Endothelial cell of umbilical vein (primary cell): ENCODE measurements around the gene SRGN. TPM values are rescaled to one million over a fixed set of nuclear protein-coding genes. Genes with fewer than 3 reads are reported as not detected.
"Not testable (repeated sequence)": the region's sequence is repeated elsewhere in the genome, so short reads cannot be mapped to it uniquely, and the experiment has no call there.

Experiments used
- Bru-seq: library from RNA; stranded (reverse); fragments of 400-500 nt; gene quantifications from one replicate; lab custom pipeline; 2021; lab: Mats Ljungman, UMichigan
- BruChase-seq, 2 experiments: library from RNA; stranded (reverse); fragments of 400-500 nt; gene quantifications; one replicate each; lab custom pipeline; 2021; lab: Mats Ljungman, UMichigan
- BruUV-seq: library from RNA; stranded (reverse); fragments of 400-500 nt; replicated peaks from 2 replicates; lab custom pipeline; 2021; lab: Mats Ljungman, UMichigan
- CTCF ChIA-PET: fragments of 300-600, 350-600 bp; sonication (Branson Sonifier 250); formaldehyde crosslinking; loops from one replicate; lab custom pipeline; 2021; ENCODE audit warnings: antibody characterized with exemption, inconsistent platforms; lab: Charles Lee
- POLR2A ChIA-PET: fragments of 300-600, 350-600 bp; sonication (Branson Sonifier 250); formaldehyde crosslinking; loops from one replicate; lab custom pipeline; 2021; ENCODE audit warnings: antibody characterized with exemption, inconsistent platforms; lab: Charles Lee
- DNase-seq: peaks from one replicate; pipeline ENCODE4 v3.0.0-alpha.2; 2011; ENCODE audit warnings: low read depth, low spot score
- FAIRE-seq: peaks from 2 replicates; lab custom pipeline; 2011; peaks lifted over from hg19 to GRCh38; lab: Jason Lieb, UNC
- H2AFZ ChIP-seq: 2 replicates; pipeline ENCODE4 v1.6.0; 2012; ENCODE audit warnings: low read depth, low read length, control low read depth, inconsistent platforms
- H3K27ac ChIP-seq: 2 replicates; pipeline ENCODE4 v1.5.1; 2011; ENCODE audit warnings: low read depth, mild to moderate bottlenecking, control low read depth, low read length, moderate library complexity; ENCODE audit not compliant: insufficient read depth
- H3K27me3 ChIP-seq, 2 experiments: 2 replicates each; pipeline versions ENCODE4 v1.6.0 to v1.6.1; 2011; ENCODE audit warnings: low read length in 2 of 2, mixed read lengths in 1 of 2; ENCODE audit not compliant: control insufficient read depth in 2 of 2, insufficient read depth in 2 of 2
- H3K36me3 ChIP-seq, 2 experiments: 2 replicates in 1 of 2; 3 replicates in 1 of 2; pipeline ENCODE4 v1.5.1; 2011; ENCODE audit warnings: low read length in 2 of 2, mild to moderate bottlenecking in 1 of 2, moderate library complexity in 1 of 2; ENCODE audit not compliant: control insufficient read depth in 2 of 2, insufficient read depth in 2 of 2; ENCODE audit errors: extremely low read depth in 1 of 2
- H3K4me1 ChIP-seq: 3 replicates; pipeline ENCODE4 v1.5.1; 2011; ENCODE audit warnings: mild to moderate bottlenecking, low read length; ENCODE audit not compliant: control insufficient read depth, insufficient read depth; ENCODE audit errors: extremely low read depth
- H3K4me2 ChIP-seq: 2 replicates; pipeline ENCODE4 v1.6.1; 2011; ENCODE audit warnings: low read length, control low read depth, mixed read lengths; ENCODE audit not compliant: insufficient read depth
- H3K4me3 ChIP-seq, 3 experiments: fragments of 200-600 bp in 1 of 3; sonication (generic), shearing (Covaris generic) in 1 of 3; replicated peaks in 1 of 3; 2 replicates each; pipeline ENCODE4 v1.5.1; 2011 to 2016; ENCODE audit warnings: control low read depth in 3 of 3, low read length in 3 of 3, mild to moderate bottlenecking in 2 of 3, inconsistent platforms in 1 of 3, low read depth in 1 of 3, moderate library complexity in 1 of 3; ENCODE audit not compliant: insufficient read depth in 1 of 3
- H3K79me2 ChIP-seq: 2 replicates; pipeline ENCODE4 v1.6.0; 2012; ENCODE audit warnings: low read length, inconsistent platforms; ENCODE audit not compliant: control insufficient read depth, insufficient read depth
- H3K9ac ChIP-seq: replicated peaks from 2 replicates; pipeline ENCODE3; 2011; ENCODE audit warnings: low read length, control low read depth; ENCODE audit not compliant: insufficient read depth; ENCODE audit errors: extremely low read depth
- H3K9me1 ChIP-seq: replicated peaks from 3 replicates; pipeline ENCODE4 v1.6.0; 2011; ENCODE audit warnings: mild to moderate bottlenecking, low read length; ENCODE audit not compliant: control insufficient read depth, insufficient read depth; ENCODE audit errors: extremely low read depth
- H3K9me3 ChIP-seq: replicated peaks from 2 replicates; pipeline ENCODE4 v1.5.1; 2012; ENCODE audit warnings: low read length, inconsistent platforms; ENCODE audit not compliant: control insufficient read depth, insufficient read depth
- H4K20me1 ChIP-seq: replicated peaks from 2 replicates; pipeline ENCODE3; 2011; ENCODE audit warnings: mild to moderate bottlenecking, low read length; ENCODE audit not compliant: control insufficient read depth, insufficient read depth; ENCODE audit errors: extremely low read depth
- EZH2 ChIP-seq: IDR thresholded peaks from 2 replicates; pipeline ENCODE4 v1.6.1; 2012; ENCODE audit warnings: borderline replicate concordance, low read depth, mild to moderate bottlenecking, moderate library complexity, low read length, inconsistent platforms; ENCODE audit not compliant: severe bottlenecking
- FOS ChIP-seq: IDR thresholded peaks from 2 replicates; pipeline ENCODE4 v1.6.1; 2011; ENCODE audit warnings: mild to moderate bottlenecking, low read length, moderate library complexity, borderline replicate concordance; ENCODE audit not compliant: insufficient read depth
- GATA2 ChIP-seq: IDR thresholded peaks from 2 replicates; pipeline ENCODE4 v1.7.0; 2011; ENCODE audit warnings: low read depth, mild to moderate bottlenecking, moderate library complexity, mixed read lengths, low read length; ENCODE audit not compliant: insufficient read length, insufficient read depth
- JUN ChIP-seq: IDR thresholded peaks from 2 replicates; pipeline ENCODE4 v1.6.1; 2011; ENCODE audit warnings: borderline replicate concordance, low read depth; ENCODE audit not compliant: insufficient read length, insufficient read depth
- MYC ChIP-seq: IDR thresholded peaks from one replicate; pipeline ENCODE4 v1.6.1; 2011; ENCODE audit warnings: mild to moderate bottlenecking, low read depth, low read length
- POLR2A ChIP-seq: IDR thresholded peaks from 2 replicates; pipeline ENCODE4 v1.6.1; 2012; ENCODE audit warnings: low read depth, mild to moderate bottlenecking, control low read depth, low read length
- POLR2AphosphoS5 ChIP-seq: IDR thresholded peaks from 2 replicates; pipeline ENCODE4 v1.6.1; 2012; ENCODE audit warnings: low read depth, mild to moderate bottlenecking, control low read depth, low read length, moderate library complexity; ENCODE audit not compliant: insufficient read depth
- dilution Hi-C: fragments of 300-500 bp; cut with MboI; formaldehyde crosslinking; loops from one replicate; pipeline ENCODE4 v1.15.0; 2019; ENCODE audit warnings: low sequenced_read_pairs; ENCODE audit not compliant: extremely low pct_ligation_motif_present
- intact Hi-C: fragments of 100-400 bp; cut with micrococcal nuclease; formaldehyde crosslinking; loops from one replicate; pipeline ENCODE4 v1.10.0; 2022
- long read RNA-seq: library from polyadenylated mRNA; stranded (forward); transcript quantifications from one replicate; pipeline ENCODE4 v2.0.0, GENCODE V29; 2021
- polyA minus RNA-seq, 3 experiments: library from RNA; depleted of rRNA, polyadenylated mRNA; stranded (reverse); fragments of >200 nt; gene quantifications; 1 replicate in 1 of 3; 2 replicates in 2 of 3; pipeline ENCODE4 v1.2.3, GENCODE V29; 2011
- polyA plus RNA-seq, 4 experiments: library from polyadenylated mRNA; depleted of rRNA in 3 of 4; stranded (reverse) in 3 of 4; unstranded in 1 of 4; fragments of >200 nt; gene quantifications; 2 replicates each; pipeline versions ENCODE4 v1.2.1 to v1.2.3, GENCODE V29; 2011 to 2012; ENCODE audit warnings: missing spikeins in 1 of 4
- total RNA-seq: library from RNA; stranded (reverse); gene quantifications from 2 replicates; pipeline ENCODE4 v1.2.3, GENCODE V29; 2021
- TF ChIP-seq, protein P1 (sequence below), 2 donors: IDR thresholded peaks; 1 replicate in 1 of 2; 2 replicates in 1 of 2; pipeline ENCODE4 v1.5.1; 2011; ENCODE audit warnings: low read length in 2 of 2, mild to moderate bottlenecking in 2 of 2, moderate library complexity in 2 of 2, control low read depth in 1 of 2, inconsistent platforms in 1 of 2, low read depth in 1 of 2; ENCODE audit not compliant: insufficient read depth in 1 of 2; ENCODE audit errors: extremely low read depth in 1 of 2
- TF ChIP-seq, protein P2 (sequence below): IDR thresholded peaks from 2 replicates; pipeline ENCODE4 v1.6.1; 2011; ENCODE audit not compliant: insufficient read depth, insufficient read length

Gene SRGN, protein sequence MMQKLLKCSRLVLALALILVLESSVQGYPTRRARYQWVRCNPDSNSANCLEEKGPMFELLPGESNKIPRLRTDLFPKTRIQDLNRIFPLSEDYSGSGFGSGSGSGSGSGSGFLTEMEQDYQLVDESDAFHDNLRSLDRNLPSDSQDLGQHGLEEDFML
- total RNA-seq, result 433 and 450 TPM in 2 replicates
- 331 and 384 TPM in 2 replicates for polyA plus RNA-seq
- polyA plus RNA-seq (2011; cell fraction: cytosol; rRNA removed), result 508 and 539 TPM in 2 replicates
- 158 and 239 TPM in 2 replicates for polyA plus RNA-seq (2011; cell fraction: nucleus; rRNA removed)
- polyA plus RNA-seq (2012), result 819 and 1,078 TPM in 2 replicates
- polyA minus RNA-seq, result 297 and 324 TPM in 2 replicates
- polyA minus RNA-seq (2011; cell fraction: cytosol; rRNA and poly(A)+ RNA removed), result 1.3 TPM
- polyA minus RNA-seq (2011; cell fraction: nucleus; rRNA and poly(A)+ RNA removed), result 49.0 and 69.0 TPM in 2 replicates
- Bru-seq, nascent RNA, result percentile 92 among the genes with signal in this experiment
- percentile 98 among the genes with signal in this experiment for BruChase-seq, experiment 1, labeled RNA remaining after a 6-hour chase
- BruChase-seq, experiment 2, labeled RNA remaining after a 2-hour chase, result percentile 90 among the genes with signal in this experiment
- long read RNA-seq, transcript SRGN-201 (3 exons, 1,208 nt), result major isoform, 927 of 961 reads
- long read RNA-seq, transcript SRGN-202 (2 exons, 802 nt), result minor isoform, 9 of 961 reads
- long read RNA-seq, partial matches to known transcripts, result 19 of 961 reads
- long read RNA-seq, other reads (novel, unspliced or antisense), result 6 of 961 reads

DNA sequence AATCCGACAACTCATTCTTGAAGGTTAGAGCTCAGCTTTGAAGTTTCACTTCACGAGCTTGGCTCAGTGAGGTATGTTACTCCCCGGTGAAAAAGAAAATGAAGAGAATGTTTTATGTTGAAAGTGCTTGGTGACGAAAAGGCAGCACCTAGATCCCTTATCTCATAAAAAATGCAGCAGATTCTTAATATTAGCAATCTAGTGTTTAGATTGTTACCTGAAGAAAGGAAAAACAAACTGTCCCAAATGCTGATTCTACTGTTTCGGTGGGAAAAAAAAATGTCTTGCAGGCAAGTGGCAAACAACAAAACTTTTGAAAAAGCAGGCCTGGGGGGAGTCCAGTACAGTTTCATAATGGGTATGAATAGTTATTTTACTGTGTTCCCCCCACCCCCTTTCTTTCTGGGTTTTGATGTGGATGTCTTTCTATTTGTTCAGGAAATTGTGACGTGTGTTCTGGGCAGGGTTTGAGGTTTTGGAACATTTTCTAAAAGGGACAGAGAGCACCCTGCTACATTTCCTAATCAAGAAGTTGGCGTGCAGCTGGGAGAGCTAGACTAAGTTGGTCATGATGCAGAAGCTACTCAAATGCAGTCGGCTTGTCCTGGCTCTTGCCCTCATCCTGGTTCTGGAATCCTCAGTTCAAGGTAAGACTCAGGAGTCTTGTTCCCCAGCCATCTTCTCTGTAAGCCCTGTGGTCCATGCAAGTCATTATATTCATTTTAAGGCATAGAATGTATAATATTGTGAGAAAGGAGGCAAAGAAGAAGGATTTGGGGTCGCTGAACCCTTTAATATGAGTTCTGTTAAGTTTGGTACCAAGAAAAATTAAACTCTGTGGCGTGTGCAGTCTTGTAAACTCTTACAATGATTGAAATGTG lies at the start of gene SRGN:
SRGN (plus strand) TSS at position 514 of the 881 bp plus-strand sequence; CDS start at position 569, 55 bp downstream.
- H3K9ac ChIP-seq, result peak within 1 kb of the TSS; percentile 99
- H3K9me1 ChIP-seq, result no peaks in the 10 kb centered on the region
- no peaks in the 10 kb centered on the region for H3K36me3 ChIP-seq
- no peaks in the 10 kb centered on the region for H3K9me3 ChIP-seq
- no peak within 1 kb of the TSS for H2AFZ ChIP-seq
- H3K27me3 ChIP-seq, result no peaks in the 10 kb centered on the region
- H3K4me3 ChIP-seq, result peak within 1 kb of the TSS; percentile 74 to 95 (median 88)
- ChIA-PET POLR2A (interaction anchor here (0.7 to 1.0 kb wide), 4 partner anchors 26 to 131 kb away, joined by 3 to 5 read pairs (median 4); no protein-coding TSS in a partner anchor), CTCF (interaction anchor here (1.3 to 11.1 kb wide), 3 partner anchors 23 to 80 kb away, joined by 4 to 298 read pairs (median 8); no protein-coding TSS in a partner anchor)
- H3K4me2 ChIP-seq, result peak within 1 kb of the TSS; percentile 86
- FAIRE-seq, result peak; percentile 90
- TF ChIP-seq JUN (peak; percentile 5), POLR2AphosphoS5 (peak; percentile 89), GATA2 (peak; percentile 16), MYC (no peak), FOS (no peak), POLR2A (peak; percentile 93), EZH2 (no peak)
- TF ChIP-seq, protein P1, sequence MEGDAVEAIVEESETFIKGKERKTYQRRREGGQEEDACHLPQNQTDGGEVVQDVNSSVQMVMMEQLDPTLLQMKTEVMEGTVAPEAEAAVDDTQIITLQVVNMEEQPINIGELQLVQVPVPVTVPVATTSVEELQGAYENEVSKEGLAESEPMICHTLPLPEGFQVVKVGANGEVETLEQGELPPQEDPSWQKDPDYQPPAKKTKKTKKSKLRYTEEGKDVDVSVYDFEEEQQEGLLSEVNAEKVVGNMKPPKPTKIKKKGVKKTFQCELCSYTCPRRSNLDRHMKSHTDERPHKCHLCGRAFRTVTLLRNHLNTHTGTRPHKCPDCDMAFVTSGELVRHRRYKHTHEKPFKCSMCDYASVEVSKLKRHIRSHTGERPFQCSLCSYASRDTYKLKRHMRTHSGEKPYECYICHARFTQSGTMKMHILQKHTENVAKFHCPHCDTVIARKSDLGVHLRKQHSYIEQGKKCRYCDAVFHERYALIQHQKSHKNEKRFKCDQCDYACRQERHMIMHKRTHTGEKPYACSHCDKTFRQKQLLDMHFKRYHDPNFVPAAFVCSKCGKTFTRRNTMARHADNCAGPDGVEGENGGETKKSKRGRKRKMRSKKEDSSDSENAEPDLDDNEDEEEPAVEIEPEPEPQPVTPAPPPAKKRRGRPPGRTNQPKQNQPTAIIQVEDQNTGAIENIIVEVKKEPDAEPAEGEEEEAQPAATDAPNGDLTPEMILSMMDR (IDR thresholded peaks at IDR 0.05; ENCODE audit: extremely low read depth in 1 of 2, insufficient read depth in 1 of 2, low read depth in 1 of 2, low read length in 2 of 2), result no peak
- TF ChIP-seq, protein P2, sequence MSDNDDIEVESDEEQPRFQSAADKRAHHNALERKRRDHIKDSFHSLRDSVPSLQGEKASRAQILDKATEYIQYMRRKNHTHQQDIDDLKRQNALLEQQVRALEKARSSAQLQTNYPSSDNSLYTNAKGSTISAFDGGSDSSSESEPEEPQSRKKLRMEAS, result no peak
- dilution Hi-C loops, result no loop called here
- intact Hi-C loops, result loop anchor here (1.0 kb wide), 1 partner anchor 27 kb away; no protein-coding TSS in a partner anchor
- peak; percentile 92 for DNase-seq
- peaks cover 46% of the 10 kb centered on the region for H3K4me1 ChIP-seq
- H3K79me2 ChIP-seq, result peaks cover 56% of the 10 kb centered on the region
- H4K20me1 ChIP-seq, result no peaks in the 10 kb centered on the region
- peak within 1 kb of the TSS; percentile 96 for H3K27ac ChIP-seq
- TSS peak; percentile 65 for BruUV-seq

DNA sequence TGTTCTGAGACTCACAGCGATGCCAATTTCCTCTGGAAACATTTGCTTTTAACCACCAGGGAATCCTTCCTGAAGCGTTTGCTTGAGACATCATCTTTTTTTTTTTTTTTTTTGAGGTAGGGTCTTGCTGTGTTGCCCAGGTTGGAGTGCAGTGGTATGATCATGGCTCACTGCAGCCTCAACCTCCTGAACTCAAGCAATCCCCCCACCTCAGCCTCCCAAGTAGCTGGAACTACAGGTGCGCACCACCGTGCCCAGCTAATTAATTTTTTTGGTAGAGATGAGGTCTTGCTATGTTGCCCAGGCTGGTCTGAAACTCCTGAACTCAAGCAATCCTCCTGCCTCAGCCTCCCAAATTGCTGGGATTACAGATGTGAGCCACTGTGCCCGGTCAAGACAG lies 47.0 kb upstream of the SRGN start:
- H4K20me1 ChIP-seq, H3K27ac ChIP-seq, H3K4me1 ChIP-seq, H3K9ac ChIP-seq, intact Hi-C loops, H3K79me2 ChIP-seq, H3K9me3 ChIP-seq, H3K36me3 ChIP-seq, H3K4me3 ChIP-seq, H3K9me1 ChIP-seq, FAIRE-seq, DNase-seq, dilution Hi-C loops, POLR2A ChIA-PET, H3K4me2 ChIP-seq, H3K27me3 ChIP-seq, H2AFZ ChIP-seq, BruUV-seq: not testable (repeated sequence)
- CTCF ChIA-PET, result interaction anchor here (1.0 kb wide), 1 partner anchor 36 kb away, joined by 4 read pairs; no protein-coding TSS in a partner anchor
